ENCODE measurements around the gene PHLPP1. TPM values are rescaled to one million over a fixed set of nuclear protein-coding genes. Genes with fewer than 3 reads are reported as not detected.

Gene PHLPP1
- total RNA-seq, 2 experiments from 2014 or later, result 6.8 to 7.1 TPM

DNA sequence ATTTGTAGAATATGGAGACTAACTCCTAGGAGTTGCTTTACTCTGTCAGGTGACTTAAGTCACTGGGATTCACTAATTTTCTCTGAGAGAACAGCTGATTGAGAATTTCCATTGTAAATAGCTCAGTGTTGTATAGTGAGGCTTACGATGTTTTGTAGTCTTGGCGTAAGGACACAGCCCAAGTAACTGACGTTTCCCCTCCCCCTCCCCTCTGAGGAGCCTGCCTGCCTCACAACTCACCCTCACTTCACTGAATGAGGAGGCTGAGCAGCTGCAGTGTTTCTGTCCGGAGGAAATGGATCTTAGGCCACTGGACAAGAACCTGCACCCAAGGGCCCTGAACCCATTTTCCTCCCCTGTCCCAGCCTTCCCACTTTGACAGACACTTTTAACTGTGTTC is 264.6 kb downstream of the PHLPP1 start:
- intact Hi-C loops (cut with DNase I, micrococcal nuclease), result loop anchor here (2.0 to 10.0 kb wide), 5 partner anchors 343 to 795 kb away; partner anchors contain the start of genes PIGN (in 1 of the 2) and RELCH (in 1 of the 2)
- ChIA-PET CTCF (no interaction called here), POLR2A (no interaction called here)
- Histone ChIP-seq H3K36me3 (ENCODE audit: insufficient read depth, low read length) (peaks cover 3% of the 10 kb centered on the region), H3K9me3 (ENCODE audit: control insufficient read depth in 1 of 2, insufficient read depth in 1 of 2, low read length in 2 of 2) (no peaks in the 10 kb centered on the region), H3K4me1 (ENCODE audit: insufficient read depth, low read length) (peaks cover 6% of the 10 kb centered on the region), H3K27me3 (ENCODE audit: control insufficient read depth in 1 of 2, insufficient read depth in 2 of 2, low read length in 2 of 2) (no peaks in the 10 kb centered on the region), H3K4me3 (ENCODE audit: low read length) (no peak overlapping the region), H3K27ac (ENCODE audit: low read depth in 1 of 2, low read length in 2 of 2) (no peak overlapping the region)
- H3K4me1 Mint-ChIP-seq (ENCODE audit: low read depth), result no peaks in the 10 kb centered on the region
- no peak for TF ChIP-seq CTCF (IDR thresholded peaks at IDR 0.05)
- H3K36me3 Mint-ChIP-seq (ENCODE audit: low read depth), result peaks cover 15% of the 10 kb centered on the region
- ATAC-seq (ENCODE audit: poor library complexity) (no peak), DNase-seq (no peak)
- H3K9me3 Mint-ChIP-seq, result no peaks in the 10 kb centered on the region
- no peak overlapping the region for H3K4me3 Mint-ChIP-seq
- H3K27ac Mint-ChIP-seq, result no peak overlapping the region
- H3K27me3 Mint-ChIP-seq, result no peaks in the 10 kb centered on the region

DNA sequence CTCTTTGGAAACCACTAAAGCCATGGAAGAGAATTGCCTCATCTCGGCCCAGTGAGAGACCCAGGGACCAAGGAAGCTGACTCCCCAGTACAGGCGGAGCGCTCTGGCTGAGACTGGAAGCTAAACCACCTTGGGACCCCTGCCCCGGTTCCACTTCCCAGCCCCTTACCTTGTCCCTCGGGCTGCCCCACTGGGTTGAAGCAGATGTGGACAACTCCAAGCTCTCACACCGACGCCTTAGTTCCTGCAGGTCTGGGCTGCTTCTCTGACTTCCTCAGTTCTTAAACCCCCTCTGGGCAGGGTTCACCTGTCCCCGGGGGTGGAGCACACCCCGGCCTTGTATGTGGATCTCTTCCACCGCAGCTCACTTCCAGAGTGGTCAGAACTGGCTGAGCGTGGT is 266.2 kb downstream of the PHLPP1 start:
- peaks cover 6% of the 10 kb centered on the region for H3K4me1 ChIP-seq (ENCODE audit: insufficient read depth, low read length)
- intact Hi-C loops (cut with DNase I, micrococcal nuclease), result loop anchor here (2.0 to 10.0 kb wide), 5 partner anchors 344 to 797 kb away; partner anchors contain the start of genes PIGN (in 1 of the 2) and RELCH (in 1 of the 2)
- Mint-ChIP-seq H3K36me3 (ENCODE audit: low read depth) (peaks cover 15% of the 10 kb centered on the region), H3K27me3 (no peaks in the 10 kb centered on the region), H3K9me3 (no peaks in the 10 kb centered on the region), H3K4me3 (no peak overlapping the region), H3K27ac (no peak overlapping the region), H3K4me1 (ENCODE audit: low read depth) (no peaks in the 10 kb centered on the region)
- H3K36me3 ChIP-seq (ENCODE audit: insufficient read depth, low read length), result peaks cover 3% of the 10 kb centered on the region
- ChIA-PET POLR2A (interaction anchor here (2.7 kb wide), 1 partner anchor 266 kb away, joined by 27 read pairs; the partner anchor contains the start of gene PHLPP1), CTCF (interaction anchor here (1.5 to 1.7 kb wide), 2 partner anchors 266 to 556 kb away, joined by 5 to 17 read pairs; partner anchors contain the start of gene PHLPP1)
- DNase-seq (no peak), ATAC-seq (ENCODE audit: poor library complexity) (no peak)
- no peak overlapping the region for H3K27ac ChIP-seq (ENCODE audit: low read depth in 1 of 2, low read length in 2 of 2)
- no peaks in the 10 kb centered on the region for H3K27me3 ChIP-seq (ENCODE audit: control insufficient read depth in 1 of 2, insufficient read depth in 2 of 2, low read length in 2 of 2)
- H3K4me3 ChIP-seq (ENCODE audit: low read length), result no peak overlapping the region
- H3K9me3 ChIP-seq (ENCODE audit: control insufficient read depth in 1 of 2, insufficient read depth in 1 of 2, low read length in 2 of 2), result no peaks in the 10 kb centered on the region
- no peak for TF ChIP-seq CTCF (IDR thresholded peaks at IDR 0.05)

DNA sequence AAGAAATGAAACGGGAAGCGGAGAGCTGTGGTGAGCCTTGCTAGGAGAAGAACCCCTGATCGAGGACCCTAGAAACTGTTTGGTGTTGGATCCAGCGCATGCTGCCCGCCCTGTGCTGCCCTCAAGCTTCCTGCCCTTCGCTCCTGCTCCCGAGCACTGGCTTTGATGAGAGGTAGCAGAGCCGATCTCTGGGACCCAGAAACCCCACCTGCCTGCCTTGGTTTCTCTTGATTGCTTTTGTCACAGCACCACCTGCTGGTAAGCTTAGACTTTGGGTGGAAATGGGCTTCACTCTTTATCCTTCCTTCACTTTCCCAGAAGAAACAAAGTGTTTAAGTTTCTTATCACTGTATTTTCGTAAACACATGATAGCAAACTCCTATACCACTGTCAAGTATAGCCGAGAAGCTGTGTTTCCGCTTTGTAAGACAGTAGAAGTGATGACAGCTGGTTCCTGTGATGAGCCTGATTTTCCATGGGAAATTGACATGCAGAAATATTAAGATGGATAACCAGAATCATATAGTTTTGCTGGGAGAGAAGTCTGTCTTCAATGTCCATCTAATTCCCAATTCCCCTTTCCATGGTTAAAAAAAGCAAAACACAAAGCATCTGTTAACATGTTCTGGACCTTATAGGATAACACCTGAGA is 267.4 kb downstream of the PHLPP1 start:
- POLR2A ChIA-PET, result interaction anchor here (2.7 kb wide), 1 partner anchor 267 kb away, joined by 27 read pairs; the partner anchor contains the start of gene PHLPP1
- CTCF ChIA-PET, result interaction anchor here (0.8 to 1.9 kb wide), 5 partner anchors 9 to 557 kb away, joined by 3 to 17 read pairs (median 5); partner anchors contain the start of gene PHLPP1
- H3K27ac ChIP-seq (ENCODE audit: low read depth in 1 of 2, low read length in 2 of 2), result no peak overlapping the region

More for the DNA sequence above, 267.4 kb downstream of the PHLPP1 start:
- H3K4me3 ChIP-seq (ENCODE audit: low read length), result peak overlapping the region; percentile 20
- peaks cover 6% of the 10 kb centered on the region for H3K4me1 ChIP-seq (ENCODE audit: insufficient read depth, low read length)
- no peaks in the 10 kb centered on the region for H3K27me3 Mint-ChIP-seq
- peak; percentile 74 for ATAC-seq (ENCODE audit: poor library complexity)
- peak overlapping the region; percentile 48 for H3K4me3 Mint-ChIP-seq
- H3K36me3 Mint-ChIP-seq (ENCODE audit: low read depth), result peaks cover 5% of the 10 kb centered on the region
- peaks cover 3% of the 10 kb centered on the region for H3K36me3 ChIP-seq (ENCODE audit: insufficient read depth, low read length)
- H3K27me3 ChIP-seq (ENCODE audit: control insufficient read depth in 1 of 2, insufficient read depth in 2 of 2, low read length in 2 of 2), result no peaks in the 10 kb centered on the region
- DNase-seq, result peak in 13 of 14 experiments; percentile 27 to 76 (median 37)
- peak; percentile 75 for TF ChIP-seq CTCF (IDR thresholded peaks at IDR 0.05)
- H3K27ac Mint-ChIP-seq, result no peak overlapping the region
- no peaks in the 10 kb centered on the region for H3K4me1 Mint-ChIP-seq (ENCODE audit: low read depth)
- H3K9me3 Mint-ChIP-seq, result no peaks in the 10 kb centered on the region
- intact Hi-C loops (cut with DNase I, micrococcal nuclease), result loop anchor here (1.0 to 10.0 kb wide), 6 partner anchors 267 to 800 kb away; partner anchors contain the start of genes PHLPP1 (in 1 of the 2), PIGN (in 1 of the 2) and RELCH (in 1 of the 2)
- no peaks in the 10 kb centered on the region for H3K9me3 ChIP-seq (ENCODE audit: control insufficient read depth in 1 of 2, insufficient read depth in 1 of 2, low read length in 2 of 2)
